HUDEP-2 (cell line): Measurements from ENCODE around the gene TJAP1.
A peak's percentile ranks its signal among the peaks of the same experiment; 100 is the strongest.
"Not testable (repeated sequence)": the region's sequence is repeated elsewhere in the genome, so short reads cannot be mapped to it uniquely, and the experiment has no call there.

Experiments
- DNase-seq, 76 experiments: peaks; one replicate each; lab custom pipeline; 2025; ENCODE audit not compliant: unreplicated experiment in 76 of 76; lab: John Stamatoyannopoulos, UW

The TJAP1 gene

DNA sequence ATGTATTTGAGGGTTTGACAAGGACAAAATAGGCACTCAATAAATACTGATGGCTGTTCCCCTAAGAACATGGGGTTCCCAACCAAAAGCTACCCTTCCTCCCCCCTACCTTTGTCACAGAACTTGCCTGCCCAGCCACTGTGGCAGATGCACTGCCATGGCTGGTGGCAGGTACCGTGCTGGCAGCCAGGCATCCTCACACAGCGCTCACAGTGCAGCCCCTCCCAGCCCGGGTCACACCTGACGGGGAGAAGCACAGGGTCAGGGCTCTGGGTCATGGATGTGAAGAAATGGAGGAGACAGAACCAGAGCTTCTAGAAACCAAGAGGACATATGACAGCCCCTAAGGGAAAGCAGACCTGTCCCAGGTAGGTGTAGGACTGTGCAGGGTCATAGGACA lies 24.5 kb upstream of the TJAP1 start:
- DNase-seq = no peak

DNA sequence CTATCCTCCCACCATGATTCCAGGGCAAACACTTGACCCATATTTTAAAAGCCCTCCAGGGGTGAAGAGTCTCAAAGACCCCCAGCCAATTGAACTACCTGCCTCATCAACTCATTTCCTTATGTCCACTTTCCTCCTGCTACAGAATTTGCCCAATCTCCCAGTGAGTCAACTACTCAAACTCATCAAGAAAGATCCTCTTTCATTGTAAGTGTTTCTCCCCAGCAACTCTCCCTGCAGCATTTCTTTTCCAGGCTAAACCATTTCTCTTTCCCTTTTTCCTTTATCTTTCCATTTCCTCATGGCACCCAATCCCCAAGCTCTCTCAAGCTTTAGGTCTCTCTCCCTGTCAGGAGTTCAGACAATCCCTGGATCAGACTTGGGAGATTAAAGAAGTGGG lies 23.5 kb upstream of the TJAP1 start:
- no peak for DNase-seq

DNA sequence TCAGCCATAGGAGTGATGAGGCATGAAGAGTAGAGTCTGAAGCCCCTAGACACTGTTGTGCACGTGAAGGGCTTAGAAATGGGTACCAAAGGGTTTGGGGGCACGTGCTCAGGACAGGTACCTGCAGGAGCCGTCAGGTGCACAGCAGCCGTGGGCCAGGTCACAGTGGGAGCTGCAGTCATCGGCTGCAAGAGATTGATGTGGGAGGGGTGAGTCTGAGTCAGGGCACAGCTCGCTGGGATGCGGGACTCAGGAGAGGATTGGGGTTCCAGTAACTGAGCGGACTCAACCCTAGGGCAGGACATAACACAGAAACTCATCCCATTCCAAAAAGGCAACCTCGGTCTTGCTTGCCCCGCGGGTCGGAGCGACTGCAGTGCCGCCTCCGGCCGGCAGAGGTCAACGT lies 23.1 kb upstream of the TJAP1 start:
- DNase-seq = peak in 56 of 76 experiments; percentile 20 to 84 (median 70)

DNA sequence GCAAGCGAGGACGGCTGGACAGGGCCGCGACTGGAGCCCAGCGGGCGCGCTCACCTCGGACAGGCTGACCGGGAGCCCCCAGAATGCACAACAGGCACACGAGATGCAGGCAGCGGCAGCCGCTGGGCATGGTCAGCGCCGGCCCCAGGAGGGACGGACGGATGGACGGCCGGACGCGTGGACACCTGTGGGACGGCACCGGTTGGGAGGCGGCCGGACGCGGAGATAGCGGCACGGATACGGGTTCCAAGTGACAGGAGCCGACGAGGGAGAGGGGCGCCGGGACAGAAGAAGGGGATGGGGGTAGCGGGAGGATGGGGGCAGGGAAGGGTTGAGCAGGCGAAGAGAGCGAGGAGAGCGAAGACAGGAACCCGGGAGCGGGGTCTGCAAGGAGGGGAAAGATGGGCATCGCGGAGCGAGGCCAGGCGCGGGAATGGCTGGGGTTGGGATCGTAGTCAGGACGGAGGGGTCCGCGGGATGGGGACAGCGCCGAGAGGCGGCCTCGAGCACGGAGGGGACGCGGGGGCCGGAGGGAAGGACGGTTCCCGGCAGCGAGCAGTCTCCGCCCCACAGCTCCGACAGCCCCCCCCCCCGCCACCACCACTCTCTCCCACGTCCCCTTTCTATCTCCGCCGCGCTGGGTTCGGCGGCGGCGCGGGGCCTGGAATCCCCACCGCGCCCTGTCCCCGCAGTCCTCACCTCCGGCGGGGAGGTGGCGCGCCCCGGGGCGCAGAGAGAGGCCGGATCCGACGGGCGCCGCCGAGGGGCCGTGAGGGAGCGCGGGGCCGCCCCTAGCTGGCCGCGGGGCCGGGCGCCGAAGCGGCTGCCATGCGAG lies 22.5 kb upstream of the TJAP1 start:
- DNase-seq = peak in 23 of 76 experiments; percentile 19 to 83 (median 52)

DNA sequence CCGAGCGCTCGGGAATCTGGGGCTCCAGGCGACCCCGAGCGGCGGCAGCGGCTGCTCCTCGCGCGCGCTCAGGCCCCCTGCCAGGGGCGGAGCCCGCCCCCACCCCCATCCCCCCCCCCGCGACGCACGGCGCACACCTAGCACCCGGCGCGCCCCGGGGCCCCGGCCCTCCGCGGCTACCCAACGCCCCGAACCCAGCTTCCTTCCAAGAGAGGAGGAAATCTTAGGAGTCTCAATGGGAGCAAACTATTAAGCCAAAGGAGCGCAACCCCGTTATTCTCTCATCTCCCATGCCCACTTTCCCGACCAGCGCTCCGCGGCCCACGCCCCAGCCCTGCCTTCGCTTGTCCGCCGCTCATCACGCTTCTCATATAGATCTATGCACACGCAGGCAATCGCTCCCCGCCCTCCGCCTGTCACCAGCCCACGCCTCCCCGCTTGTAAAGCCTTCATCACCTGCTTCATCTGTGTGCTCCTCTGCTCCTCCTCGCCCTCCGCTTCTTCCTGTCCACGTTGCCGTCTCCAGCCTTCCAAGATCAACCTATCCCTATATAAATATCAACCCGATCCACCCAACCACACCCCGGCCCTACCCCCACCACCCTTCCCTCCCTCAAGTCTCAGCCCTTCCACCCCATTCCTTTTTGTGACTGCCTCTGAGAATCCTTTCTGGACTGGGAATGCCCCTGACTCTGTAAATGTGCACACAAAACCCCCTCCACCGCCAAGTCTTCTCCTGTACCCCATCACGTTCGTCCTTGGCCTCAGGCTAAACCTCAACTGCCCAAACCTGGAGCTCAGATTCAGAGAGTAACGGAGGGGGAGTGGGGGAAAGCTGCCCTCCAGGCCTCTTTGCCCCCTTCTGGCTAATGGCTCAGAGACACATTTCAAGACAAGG lies 21.6 kb upstream of the TJAP1 start, which contains the start of gene DLK2:
TSS of gene DLK2 (minus strand) at position 18 of the 898 bp plus-strand sequence. CDS start 723 bp downstream, outside the sequence.
- DNase-seq = peak in 41 of 76 experiments; percentile 11 to 63 (median 28)

DNA sequence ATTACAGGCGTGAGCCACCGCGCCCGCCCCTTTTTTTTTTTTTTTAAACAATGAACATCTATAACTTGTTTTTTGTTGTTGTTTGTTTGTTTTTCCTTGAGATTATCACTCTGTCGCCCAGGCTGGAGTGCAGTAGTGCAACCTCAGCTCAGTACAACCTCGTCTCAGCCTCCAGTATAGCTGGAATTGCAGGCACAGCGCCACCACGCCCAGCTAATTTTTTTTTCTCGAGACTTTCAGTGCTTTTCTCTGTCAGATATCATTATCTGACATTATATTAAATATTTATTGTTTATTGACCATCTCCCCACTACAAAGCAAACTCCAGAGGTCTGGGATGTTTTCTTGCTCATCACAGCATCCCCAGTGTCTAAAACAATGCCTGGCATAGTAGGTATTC lies 19.7 kb upstream of the TJAP1 start:
- DNase-seq = no peak

DNA sequence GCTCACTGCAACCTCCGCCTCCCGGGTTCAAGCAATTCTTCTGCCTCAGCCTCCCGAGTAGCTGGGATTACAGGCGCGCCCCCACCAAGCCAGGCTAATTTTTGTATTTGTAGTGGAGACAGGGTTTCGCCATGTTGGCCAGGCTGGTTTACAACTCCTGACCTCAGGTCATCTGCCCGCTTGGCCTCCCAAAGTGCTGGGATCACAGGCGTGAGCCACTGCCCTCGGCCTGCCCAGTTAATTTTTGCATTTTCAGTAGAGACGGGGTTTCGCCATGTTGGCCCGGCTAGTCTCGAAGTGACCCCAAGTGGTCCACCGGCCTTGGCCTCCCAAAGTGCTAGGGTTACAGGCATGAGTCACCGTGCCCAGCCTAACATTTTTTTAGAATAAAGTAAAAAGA lies 19.2 kb upstream of the TJAP1 start:
- DNase-seq = not testable (repeated sequence)

DNA sequence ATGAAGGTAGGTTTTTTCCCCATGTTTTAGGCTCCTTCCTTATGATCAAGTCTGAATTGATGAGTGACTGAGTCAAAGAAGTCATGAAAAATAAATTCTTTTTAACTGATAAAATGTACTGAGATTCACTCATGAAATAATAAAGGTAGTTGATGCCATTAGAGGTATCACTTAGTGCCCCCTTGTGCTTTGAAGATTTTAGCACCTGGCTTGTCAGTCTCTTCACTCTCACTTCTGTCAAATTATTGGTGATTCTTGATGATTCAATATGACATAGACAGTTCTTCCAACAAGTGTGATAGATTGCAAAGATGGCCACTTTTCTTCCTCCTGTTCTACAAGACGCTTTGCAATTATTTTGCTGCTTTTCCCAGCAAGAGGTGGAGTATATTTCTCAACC lies 17.8 kb upstream of the TJAP1 start:
- no peak for DNase-seq

DNA sequence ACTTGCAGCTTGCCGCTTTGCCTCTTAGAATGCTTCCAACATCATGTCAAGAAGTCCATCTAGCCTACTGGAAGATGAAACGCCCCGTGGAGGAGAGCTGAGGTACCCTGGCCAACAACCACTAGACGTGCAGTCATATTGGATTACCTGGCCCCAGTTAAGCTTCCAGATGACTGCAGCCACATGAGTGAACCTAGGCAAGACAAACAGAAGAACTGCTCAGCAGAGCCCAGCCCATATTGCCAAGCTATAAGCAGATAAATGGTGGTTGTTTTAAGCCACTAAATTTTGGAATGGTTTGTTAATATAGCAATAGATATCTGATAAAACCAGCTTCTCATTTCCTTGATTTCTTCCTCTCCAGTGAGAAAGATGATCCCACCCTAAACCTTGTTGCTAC lies 17.3 kb upstream of the TJAP1 start:
- DNase-seq = no peak

DNA sequence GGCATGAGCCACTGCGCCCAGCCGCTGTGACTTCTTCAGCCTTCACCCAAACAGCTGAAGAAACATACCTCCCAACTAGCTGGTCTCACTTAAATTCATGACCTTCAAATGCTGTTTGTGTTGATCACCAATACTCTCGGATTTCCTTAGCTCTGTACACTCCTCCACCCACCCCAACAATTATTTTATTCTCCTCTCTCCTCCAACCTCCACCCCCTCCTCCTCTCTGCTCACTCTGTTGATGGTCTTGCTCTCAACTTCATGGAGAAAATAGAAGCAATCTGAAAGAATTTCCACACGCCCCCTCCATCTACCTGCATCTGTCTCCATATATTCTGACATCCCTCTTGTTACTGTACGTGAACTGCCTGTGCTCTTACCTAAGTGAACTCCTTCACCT lies 15.4 kb upstream of the TJAP1 start:
- no peak for DNase-seq

DNA sequence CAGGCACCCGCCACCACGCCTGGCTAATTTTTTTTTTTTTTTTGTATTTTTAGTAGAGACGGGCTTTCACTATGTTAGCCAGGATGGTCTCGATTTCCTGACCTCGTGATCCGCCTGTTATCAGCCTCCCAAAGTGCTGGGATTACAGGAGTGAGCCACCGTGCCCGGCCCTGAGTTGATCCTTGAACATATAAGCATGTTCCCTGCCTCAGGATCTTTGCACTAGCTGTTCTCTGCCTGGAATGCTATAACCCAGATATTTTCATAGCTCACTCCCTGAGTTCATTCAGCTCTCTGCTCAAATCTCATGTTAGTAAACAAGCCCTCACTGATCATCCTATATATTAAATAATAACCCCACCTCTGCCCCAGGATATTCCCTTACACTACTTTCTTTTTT lies 13.0 kb upstream of the TJAP1 start:
- DNase-seq = no peak

DNA sequence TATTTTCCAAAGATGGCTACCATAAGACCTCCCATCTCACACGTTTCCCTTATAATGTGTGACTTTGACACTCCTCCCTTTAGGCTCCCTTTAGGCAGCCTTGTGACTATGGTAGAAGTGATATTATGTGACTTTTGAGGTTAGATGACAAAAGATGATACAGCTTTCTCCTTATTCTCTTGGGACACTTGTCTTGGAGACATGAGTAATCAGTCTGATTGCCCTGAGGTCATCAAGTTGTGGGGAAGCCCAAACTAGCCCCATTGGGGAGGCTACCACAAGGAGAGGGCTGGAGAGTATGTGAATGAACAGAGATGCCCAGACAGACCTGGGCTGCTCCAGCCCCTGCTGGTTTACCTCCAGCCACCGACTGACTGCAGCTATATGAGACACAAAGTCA lies 11.4 kb upstream of the TJAP1 start:
- no peak for DNase-seq

DNA sequence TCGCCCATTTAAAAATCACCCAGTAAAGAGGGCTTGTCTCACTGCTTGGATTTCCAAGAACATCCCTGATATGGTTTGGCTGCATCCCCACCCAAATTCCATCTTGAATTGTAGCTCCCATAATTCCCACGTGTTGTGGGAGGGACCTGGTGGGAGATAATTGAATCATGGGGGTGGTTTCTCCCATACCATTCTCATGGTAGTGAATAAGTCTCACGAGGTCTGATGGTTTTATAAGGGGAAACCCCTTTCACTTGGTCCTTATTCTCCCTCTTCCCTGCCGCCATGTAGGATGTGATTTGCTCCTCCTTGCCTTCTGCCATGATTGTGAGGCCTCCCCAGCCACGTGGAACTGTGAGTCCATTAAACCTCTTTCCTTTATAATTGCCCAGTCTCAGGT lies 10.1 kb upstream of the TJAP1 start:
- DNase-seq = not testable (repeated sequence)

DNA sequence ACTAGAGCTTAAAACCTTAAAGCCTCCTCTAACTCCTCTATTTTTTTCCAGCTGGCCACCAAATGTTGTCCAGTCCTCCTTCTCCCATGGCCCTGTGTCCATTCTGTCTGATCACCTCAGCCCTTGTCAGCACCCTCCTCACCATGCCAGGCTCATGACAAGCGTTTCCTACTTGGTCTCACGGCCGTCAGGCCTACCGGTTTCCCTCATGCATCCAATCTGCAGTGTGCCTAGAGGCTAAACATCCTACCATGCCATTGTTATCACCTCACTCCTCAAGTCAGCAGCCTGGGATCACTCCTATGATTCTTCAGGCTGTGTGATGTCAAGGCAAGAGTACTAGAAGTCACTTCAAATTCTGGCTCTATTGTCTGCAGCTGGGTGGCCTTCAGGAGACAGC lies 9.6 kb upstream of the TJAP1 start:
- no peak for DNase-seq

DNA sequence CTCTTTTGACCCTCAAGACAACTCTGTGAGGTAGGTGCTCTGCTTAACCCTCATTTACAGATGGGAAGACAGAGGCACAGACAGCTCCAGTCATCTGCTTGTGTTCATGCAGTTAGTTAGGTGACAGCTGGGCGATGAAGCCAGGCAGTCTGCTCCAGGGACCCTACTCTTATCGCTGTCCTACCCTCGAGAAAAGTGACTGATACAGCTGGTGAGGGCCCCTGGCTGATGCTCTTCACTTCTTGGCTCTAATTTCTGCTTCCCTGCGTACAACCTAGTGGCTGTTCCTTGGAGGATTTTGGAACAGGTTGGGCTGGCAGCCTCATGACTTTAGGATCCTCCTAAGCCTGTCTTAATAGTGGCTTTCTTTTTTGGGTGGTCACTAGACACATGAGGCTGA lies 9.1 kb upstream of the TJAP1 start:
- DNase-seq = no peak

DNA sequence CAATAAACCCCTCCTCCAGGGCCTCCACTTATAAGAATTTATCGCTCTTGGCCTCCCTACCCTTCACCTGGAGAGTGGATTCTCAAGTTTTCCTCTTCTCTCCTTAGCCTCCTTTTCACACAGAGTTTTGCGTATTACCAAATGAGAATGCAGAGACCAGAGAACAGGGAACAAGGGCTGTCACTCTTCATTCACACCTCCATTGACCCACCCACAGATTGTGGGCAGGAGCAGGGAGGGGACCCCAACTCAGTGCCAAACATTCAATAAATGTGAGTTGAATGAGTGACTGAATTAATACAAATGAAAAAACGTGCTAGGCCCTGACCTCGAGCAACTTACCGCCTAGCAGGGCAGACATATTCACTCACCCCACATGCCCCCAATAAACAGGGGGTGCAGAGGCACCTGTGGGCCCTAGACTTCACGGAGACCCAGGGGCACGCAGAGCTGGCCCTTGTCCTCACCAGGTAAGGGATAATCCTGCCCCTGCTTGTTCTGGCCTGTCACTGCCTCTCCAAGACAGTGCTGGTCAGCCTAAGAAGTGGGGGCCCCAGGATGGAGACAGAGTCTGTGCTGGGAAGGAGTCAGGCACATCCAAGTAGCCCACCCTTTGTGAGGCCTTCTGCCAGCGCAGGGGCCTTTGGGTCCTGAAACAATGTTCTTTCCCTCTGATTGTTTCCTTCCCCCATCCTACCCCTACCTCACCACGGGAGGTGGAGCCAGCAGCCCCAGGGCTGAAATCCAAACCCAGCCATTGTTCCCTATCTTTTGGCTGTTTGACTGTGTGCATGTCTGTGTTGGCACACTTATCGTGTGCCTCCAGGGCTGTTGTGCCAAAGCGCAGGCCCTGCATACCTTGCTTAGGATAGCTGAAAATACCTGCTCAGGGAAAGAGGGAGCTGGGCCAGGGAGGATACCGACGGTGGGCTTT lies 8.4 kb upstream of the TJAP1 start:
- DNase-seq = no peak

DNA sequence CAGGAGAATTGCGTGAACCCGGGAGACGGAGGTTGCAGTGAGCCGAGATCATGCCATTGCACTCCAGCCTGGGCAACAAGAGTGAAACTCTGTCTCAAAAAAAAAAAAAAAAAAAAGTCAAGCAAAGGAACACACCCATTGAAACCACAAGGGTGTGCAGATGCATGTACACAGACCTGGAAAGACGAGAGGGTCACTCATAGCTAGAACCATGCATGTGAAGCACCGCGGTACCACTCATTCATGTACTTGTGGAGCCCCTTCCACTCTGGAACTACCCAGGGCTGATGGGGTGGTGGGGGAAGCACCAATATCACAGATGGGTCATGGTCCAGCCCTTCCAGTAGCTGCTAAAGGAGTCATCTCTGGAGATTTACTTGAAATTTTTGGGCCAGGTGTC lies 7.4 kb upstream of the TJAP1 start:
- DNase-seq = no peak

DNA sequence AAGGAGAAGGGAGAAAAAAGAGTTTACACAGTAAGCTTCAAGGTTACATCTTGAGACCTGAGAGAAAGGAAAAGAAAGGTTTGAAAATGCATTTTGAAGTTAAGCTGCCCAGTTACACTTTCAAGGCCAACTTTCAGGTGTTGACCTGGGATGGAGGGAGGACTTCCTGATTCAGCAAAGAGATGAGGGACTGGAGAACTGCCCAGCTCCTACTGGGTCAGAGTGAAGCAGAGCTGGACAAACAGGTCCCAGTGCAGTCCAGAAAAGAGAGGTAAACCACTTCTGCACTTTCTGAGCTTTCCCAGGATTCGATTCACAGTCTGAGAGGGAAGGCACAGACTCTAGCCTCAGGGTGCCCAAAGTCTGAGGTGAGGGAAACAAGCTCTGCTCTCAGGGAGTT lies 6.0 kb upstream of the TJAP1 start:
- DNase-seq = no peak

DNA sequence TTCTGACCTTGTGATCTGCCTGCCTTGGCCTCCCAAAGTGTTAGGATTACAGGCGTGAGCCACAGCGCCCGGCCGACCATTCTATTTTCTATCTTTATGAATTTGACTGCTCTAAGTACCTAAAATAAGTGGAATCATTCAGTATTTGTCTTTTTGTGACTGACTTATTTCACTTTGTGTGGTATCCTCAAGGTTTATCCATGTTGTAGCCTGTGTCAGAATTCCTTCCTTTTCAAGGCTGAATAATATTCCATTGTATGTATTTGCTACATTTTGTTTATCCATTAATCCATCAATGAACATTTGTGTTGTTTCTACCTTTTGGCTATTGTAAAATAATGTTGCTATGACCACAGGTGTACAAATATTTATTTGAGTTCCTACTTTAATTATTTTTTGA lies 4.9 kb upstream of the TJAP1 start:
- no peak for DNase-seq

DNA sequence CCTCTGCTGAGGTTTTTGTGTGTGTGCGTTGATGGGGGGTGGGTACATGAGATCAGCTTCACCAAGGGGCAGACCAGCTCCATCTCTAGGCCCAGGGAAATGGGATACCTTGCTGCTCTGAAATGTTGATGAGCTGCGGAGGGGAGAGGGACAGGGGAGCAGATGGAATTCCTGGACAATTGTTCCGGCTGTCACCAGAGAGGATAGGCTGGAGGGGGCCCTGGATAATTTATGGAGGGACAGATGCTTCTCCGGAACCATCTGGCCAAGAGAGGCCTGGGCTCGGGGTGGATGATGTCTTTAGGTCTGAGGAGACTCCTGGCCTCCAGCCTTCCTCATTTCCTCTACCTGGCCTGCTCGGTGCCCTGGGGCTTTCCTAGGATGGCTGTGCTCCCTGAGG lies 1.9 kb upstream of the TJAP1 start:
- no peak for DNase-seq

DNA sequence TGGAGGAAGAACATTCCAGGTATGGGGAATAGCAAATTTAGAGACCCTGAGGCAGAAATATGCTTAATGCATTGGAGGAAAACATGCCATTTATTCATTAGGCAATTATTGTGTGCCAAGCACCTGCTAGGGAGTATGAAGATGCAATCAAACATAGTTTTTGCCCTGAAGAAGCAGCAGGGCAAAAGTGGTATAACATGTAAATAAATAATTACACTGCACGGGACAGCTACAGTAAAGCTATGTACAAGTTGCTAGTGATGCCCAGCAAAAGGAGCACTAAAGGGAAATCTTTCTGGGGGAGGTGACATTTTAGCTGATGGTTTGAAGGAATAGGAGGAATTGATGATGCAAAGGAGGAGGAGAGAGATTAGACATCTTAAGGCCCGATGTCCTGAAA lies 624 bp upstream of the TJAP1 start:
- peak in 1 of 76 experiments; percentile 12 for DNase-seq
